ENCODE data around the gene GSK3A. TPM values are rescaled to one million over a fixed set of nuclear protein-coding genes. Genes with fewer than 3 reads are reported as not detected.

Gene GSK3A
- total RNA-seq, 1 donor from 2014 or later, result 27.0 TPM

DNA sequence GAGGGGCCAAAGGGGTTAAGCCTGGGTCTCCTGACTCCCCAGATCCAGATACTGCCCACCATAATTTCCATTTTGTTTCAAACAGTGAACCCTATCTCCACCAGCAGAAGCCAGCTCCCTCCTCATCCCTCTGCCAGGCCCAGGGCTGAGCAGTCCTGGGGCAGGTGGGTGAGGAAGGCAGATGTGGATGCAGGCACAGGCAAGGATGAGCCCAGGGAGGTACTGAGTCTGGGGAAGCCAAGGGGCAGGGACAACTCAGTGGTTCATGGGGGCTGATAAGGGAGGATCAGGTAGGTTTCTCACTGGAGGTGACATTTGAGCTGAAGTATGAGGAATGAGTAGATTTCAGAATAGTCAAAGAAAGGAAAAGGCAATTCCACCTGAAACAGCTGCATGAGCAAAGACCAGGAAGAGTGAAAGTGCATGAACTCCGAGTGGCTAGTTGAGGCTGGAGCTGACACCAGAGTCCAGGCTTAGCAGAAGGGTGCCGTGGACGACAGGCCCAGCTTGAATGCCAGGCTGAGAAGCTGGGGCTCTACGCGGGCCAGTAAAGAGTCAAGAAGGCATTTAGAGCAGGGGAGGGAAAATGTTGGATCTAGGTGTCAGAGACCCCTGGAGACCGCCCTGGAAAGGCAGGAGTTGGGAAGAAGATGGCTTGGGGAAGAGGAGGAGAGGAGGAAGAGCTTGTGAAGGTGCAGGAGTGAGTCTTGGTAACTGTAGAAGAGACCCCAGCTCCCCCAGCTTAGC is 36.9 kb upstream of the GSK3A start:
- H3K27ac ChIP-seq, result peak overlapping the region; percentile 93 to 96
- peak overlapping the region; percentile 82 to 86 for H3K4me3 ChIP-seq
- no peaks in the 10 kb centered on the region for H3K9me3 ChIP-seq
- peaks cover 11 to 12% of the 10 kb centered on the region in 2 donors for H3K36me3 ChIP-seq
- TF ChIP-seq, protein P1, sequence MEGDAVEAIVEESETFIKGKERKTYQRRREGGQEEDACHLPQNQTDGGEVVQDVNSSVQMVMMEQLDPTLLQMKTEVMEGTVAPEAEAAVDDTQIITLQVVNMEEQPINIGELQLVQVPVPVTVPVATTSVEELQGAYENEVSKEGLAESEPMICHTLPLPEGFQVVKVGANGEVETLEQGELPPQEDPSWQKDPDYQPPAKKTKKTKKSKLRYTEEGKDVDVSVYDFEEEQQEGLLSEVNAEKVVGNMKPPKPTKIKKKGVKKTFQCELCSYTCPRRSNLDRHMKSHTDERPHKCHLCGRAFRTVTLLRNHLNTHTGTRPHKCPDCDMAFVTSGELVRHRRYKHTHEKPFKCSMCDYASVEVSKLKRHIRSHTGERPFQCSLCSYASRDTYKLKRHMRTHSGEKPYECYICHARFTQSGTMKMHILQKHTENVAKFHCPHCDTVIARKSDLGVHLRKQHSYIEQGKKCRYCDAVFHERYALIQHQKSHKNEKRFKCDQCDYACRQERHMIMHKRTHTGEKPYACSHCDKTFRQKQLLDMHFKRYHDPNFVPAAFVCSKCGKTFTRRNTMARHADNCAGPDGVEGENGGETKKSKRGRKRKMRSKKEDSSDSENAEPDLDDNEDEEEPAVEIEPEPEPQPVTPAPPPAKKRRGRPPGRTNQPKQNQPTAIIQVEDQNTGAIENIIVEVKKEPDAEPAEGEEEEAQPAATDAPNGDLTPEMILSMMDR (IDR thresholded peaks at IDR 0.05), result no peak
- H3K27me3 ChIP-seq, result no peaks in the 10 kb centered on the region
- intact Hi-C loops (cut with DNase I), result loop anchor here (1.0 kb wide), 2 partner anchors 9 to 33 kb away; no protein-coding TSS in a partner anchor
- peaks cover 43 to 70% of the 10 kb centered on the region in 2 donors for H3K4me1 ChIP-seq
- DNase-seq (ENCODE audit: low spot score in 2 of 2), result no peak

DNA sequence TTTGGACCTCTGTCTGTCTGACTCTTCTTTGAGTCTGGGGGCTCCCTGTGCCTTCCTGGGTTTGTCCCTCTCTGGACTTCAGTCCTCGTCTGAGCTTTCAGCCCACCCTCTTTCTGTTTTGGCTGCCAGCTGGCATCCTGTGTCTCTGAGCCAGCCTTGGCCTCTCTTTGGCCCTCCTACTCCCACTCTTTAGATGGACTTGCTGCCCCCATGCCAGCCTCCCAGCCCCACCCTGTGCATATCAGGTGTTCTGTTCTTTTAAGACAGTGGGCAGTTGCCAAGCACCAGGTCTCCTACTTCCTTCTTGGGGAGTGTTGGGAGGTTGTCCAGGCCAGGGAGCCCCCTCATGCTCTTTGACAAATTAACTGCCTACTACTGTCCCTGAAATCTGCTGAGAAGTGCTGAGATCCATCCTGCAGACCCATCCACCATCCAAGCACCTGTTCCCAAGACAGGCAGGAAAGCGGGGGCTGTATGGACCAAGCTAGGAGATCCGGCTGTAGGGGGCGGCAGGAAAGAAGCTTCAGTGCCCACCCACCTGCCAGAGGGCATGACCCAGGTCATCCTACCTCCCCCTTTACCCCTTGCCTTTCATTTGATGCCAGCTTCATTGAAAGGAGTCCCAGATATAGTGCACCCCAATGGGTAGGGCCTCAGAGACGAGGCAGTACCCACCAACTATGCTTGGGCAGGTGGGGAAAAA is 36.2 kb upstream of the GSK3A start:
- Histone ChIP-seq H3K4me1 (peaks cover 44 to 70% of the 10 kb centered on the region in 2 donors), H3K4me3 (peak overlapping the region; percentile 3 to 86), H3K9me3 (no peaks in the 10 kb centered on the region), H3K36me3 (peaks cover 18 to 20% of the 10 kb centered on the region in 2 donors), H3K27ac (peak overlapping the region; percentile 93 to 96), H3K27me3 (no peaks in the 10 kb centered on the region)
- no peak for DNase-seq (ENCODE audit: low spot score in 2 of 2)
- TF ChIP-seq, protein P1 (IDR thresholded peaks at IDR 0.05), result no peak
- intact Hi-C loops (cut with DNase I), result loop anchor here (1.0 kb wide), 2 partner anchors 8 to 32 kb away; no protein-coding TSS in a partner anchor

DNA sequence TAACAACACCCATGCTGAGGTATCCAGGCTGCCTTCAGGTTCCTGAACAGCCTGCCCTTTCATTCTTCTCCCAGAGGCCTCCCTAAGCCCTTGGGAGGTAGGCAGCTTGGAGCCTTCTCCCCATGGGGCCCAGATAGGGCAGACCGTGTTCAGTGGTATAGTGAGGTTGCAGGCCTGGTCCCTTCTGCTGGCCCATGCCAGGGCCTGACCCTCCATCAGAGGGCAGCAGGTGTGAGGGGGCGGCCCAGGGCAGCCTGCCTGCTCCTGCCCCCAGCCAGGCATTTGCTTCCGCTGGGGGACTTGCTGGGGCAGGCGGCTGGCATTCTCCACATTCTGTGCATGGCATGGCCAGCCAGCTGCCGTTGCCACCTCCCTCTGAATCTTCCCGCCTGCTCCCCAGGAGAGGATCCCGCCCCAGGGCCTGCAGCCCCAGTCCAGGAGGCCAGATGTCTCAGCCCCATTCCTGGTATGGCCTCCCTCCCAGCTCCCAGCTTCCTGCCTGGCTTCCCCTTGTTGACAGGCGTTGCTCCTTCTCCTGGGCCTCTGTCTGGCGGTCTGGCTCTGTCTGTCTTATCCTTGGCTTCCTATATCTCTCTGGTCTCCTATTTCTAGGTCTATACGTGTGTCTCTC is 35.5 kb upstream of the GSK3A start:
- Histone ChIP-seq H3K27ac (peak overlapping the region; percentile 93 to 96), H3K36me3 (peaks cover 25 to 26% of the 10 kb centered on the region in 2 donors), H3K4me1 (peaks cover 42 to 66% of the 10 kb centered on the region in 2 donors), H3K9me3 (no peaks in the 10 kb centered on the region), H3K4me3 (peak overlapping the region; percentile 3 to 86), H3K27me3 (no peaks in the 10 kb centered on the region)
- TF ChIP-seq, protein P1 (IDR thresholded peaks at IDR 0.05), result no peak
- DNase-seq (ENCODE audit: low spot score in 2 of 2), result no peak
- intact Hi-C loops (cut with DNase I), result no loop called here

DNA sequence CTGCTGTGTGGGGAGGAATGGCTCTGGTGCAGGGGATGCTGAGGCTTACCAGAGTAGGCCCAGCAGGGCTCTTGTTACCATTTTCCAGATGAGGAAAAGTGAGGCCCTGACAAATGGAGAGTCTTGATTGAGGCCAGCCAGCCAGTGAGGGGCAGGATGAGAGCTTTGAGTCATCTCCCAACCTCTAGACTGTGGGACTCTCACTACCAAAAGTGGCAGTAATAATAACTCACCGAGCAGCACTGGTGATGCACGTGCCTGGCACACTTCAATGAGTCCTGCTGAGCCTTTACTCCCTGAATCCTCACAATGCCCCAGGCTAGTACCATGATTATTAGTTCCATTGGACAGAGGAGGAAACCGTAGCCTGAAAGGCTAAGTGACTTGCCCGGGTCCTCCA is 34.4 kb upstream of the GSK3A start:
- no peaks in the 10 kb centered on the region for H3K27me3 ChIP-seq
- H3K4me3 ChIP-seq, result no peak overlapping the region
- H3K4me1 ChIP-seq, result peaks cover 33 to 55% of the 10 kb centered on the region in 2 donors
- no peaks in the 10 kb centered on the region for H3K9me3 ChIP-seq
- TF ChIP-seq, protein P1 (IDR thresholded peaks at IDR 0.05), result no peak
- peak overlapping the region; percentile 93 to 96 for H3K27ac ChIP-seq
- peaks cover 35 to 36% of the 10 kb centered on the region in 2 donors for H3K36me3 ChIP-seq
- no peak for DNase-seq (ENCODE audit: low spot score in 2 of 2)
- intact Hi-C loops (cut with DNase I), result no loop called here

GRCh38 chr19:42276284-42276683 is 33.9 kb upstream of the GSK3A start:
- TF ChIP-seq, protein P1 (IDR thresholded peaks at IDR 0.05), result no peak
- peak overlapping the region; percentile 93 to 96 for H3K27ac ChIP-seq
- no peaks in the 10 kb centered on the region for H3K27me3 ChIP-seq
- peaks cover 33 to 53% of the 10 kb centered on the region in 2 donors for H3K4me1 ChIP-seq
- peaks cover 35 to 36% of the 10 kb centered on the region in 2 donors for H3K36me3 ChIP-seq
- no peak overlapping the region for H3K4me3 ChIP-seq
- no peaks in the 10 kb centered on the region for H3K9me3 ChIP-seq
- intact Hi-C loops (cut with DNase I), result no loop called here
- no peak for DNase-seq (ENCODE audit: low spot score in 2 of 2)

All from ascending aorta (tissue), 2 donors.